ENCODE measurements around the gene SEMG1. TPM values are rescaled to one million over a fixed set of nuclear protein-coding genes. Genes with fewer than 3 reads are reported as not detected.

SEMG1 gene
- total RNA-seq, 2 donors from 2014 or later, result not detected

GRCh38 chr20:45209924-45210323 lies 3.1 kb downstream of the SEMG1 start:
- Histone ChIP-seq H3K27me3 (replicated peaks; ENCODE audit: insufficient read depth) (peaks cover 4% of the 10 kb centered on the region), H3K27ac (no peak overlapping the region), H3K4me1 (ENCODE audit: control insufficient read depth in 1 of 2, low read depth in 2 of 2) (no peaks in the 10 kb centered on the region), H3K4me3 (no peak overlapping the region), H3K9me3 (no peaks in the 10 kb centered on the region), H3K36me3 (no peaks in the 10 kb centered on the region)
- TF ChIP-seq CTCF (IDR thresholded peaks at IDR 0.05), result no peak
- no peak for ATAC-seq (ENCODE audit: insufficient number of reproducible peaks, low FRiP score, low read depth)
- no peak for DNase-seq (ENCODE audit: low spot score)

GRCh38 chr20:45211569-45212474 lies 5.0 kb downstream of the SEMG1 start:
- no peaks in the 10 kb centered on the region for H3K4me1 ChIP-seq (ENCODE audit: control insufficient read depth in 1 of 2, low read depth in 2 of 2)
- H3K36me3 ChIP-seq, result no peaks in the 10 kb centered on the region
- no peak overlapping the region for H3K4me3 ChIP-seq
- TF ChIP-seq CTCF (IDR thresholded peaks at IDR 0.05), result no peak
- H3K27ac ChIP-seq, result no peak overlapping the region
- no peaks in the 10 kb centered on the region for H3K9me3 ChIP-seq
- ATAC-seq (ENCODE audit: insufficient number of reproducible peaks, low FRiP score, low read depth) (no peak), DNase-seq (ENCODE audit: low spot score) (no peak)
- peaks cover 3% of the 10 kb centered on the region for H3K27me3 ChIP-seq (replicated peaks; ENCODE audit: insufficient read depth)

GRCh38 chr20:45212836-45213235 lies 6.0 kb downstream of the SEMG1 start:
- no peak overlapping the region for H3K27ac ChIP-seq
- no peak for TF ChIP-seq CTCF (IDR thresholded peaks at IDR 0.05)
- DNase-seq (ENCODE audit: low spot score), result no peak
- no peaks in the 10 kb centered on the region for H3K27me3 ChIP-seq (replicated peaks; ENCODE audit: insufficient read depth)
- ATAC-seq (ENCODE audit: insufficient number of reproducible peaks, low FRiP score, low read depth), result no peak
- no peaks in the 10 kb centered on the region for H3K4me1 ChIP-seq (ENCODE audit: control insufficient read depth in 1 of 2, low read depth in 2 of 2)
- H3K4me3 ChIP-seq, result no peak overlapping the region
- H3K36me3 ChIP-seq, result no peaks in the 10 kb centered on the region
- no peaks in the 10 kb centered on the region for H3K9me3 ChIP-seq

GRCh38 chr20:45218124-45218523 lies 11.3 kb downstream of the SEMG1 start:
- Histone ChIP-seq H3K9me3 (no peaks in the 10 kb centered on the region), H3K4me1 (ENCODE audit: control insufficient read depth in 1 of 2, low read depth in 2 of 2) (no peaks in the 10 kb centered on the region), H3K27me3 (replicated peaks; ENCODE audit: insufficient read depth) (no peaks in the 10 kb centered on the region), H3K27ac (no peak overlapping the region), H3K36me3 (no peaks in the 10 kb centered on the region), H3K4me3 (no peak overlapping the region)
- ATAC-seq (ENCODE audit: insufficient number of reproducible peaks, low FRiP score, low read depth), result no peak
- TF ChIP-seq CTCF (IDR thresholded peaks at IDR 0.05), result no peak
- DNase-seq (ENCODE audit: low spot score), result no peak

- no peaks in the 10 kb centered on the region for H3K27me3 ChIP-seq (replicated peaks; ENCODE audit: insufficient read depth)
- H3K4me3 ChIP-seq, result no peak overlapping the region
- H3K36me3 ChIP-seq, result no peaks in the 10 kb centered on the region
- TF ChIP-seq CTCF (IDR thresholded peaks at IDR 0.05), result no peak
- H3K9me3 ChIP-seq, result no peaks in the 10 kb centered on the region
- no peak overlapping the region for H3K27ac ChIP-seq
- DNase-seq (ENCODE audit: low spot score) (no peak), ATAC-seq (ENCODE audit: insufficient number of reproducible peaks, low FRiP score, low read depth) (no peak)
- H3K4me1 ChIP-seq (ENCODE audit: control insufficient read depth in 1 of 2, low read depth in 2 of 2), result no peaks in the 10 kb centered on the region
These were observed 11.8 kb downstream of the SEMG1 start for GRCh38 chr20:45218636-45219035.
